Measurements from ENCODE around the gene FBXO10.
"Not testable (repeated sequence)": the region's sequence is repeated elsewhere in the genome, so short reads cannot be mapped to it uniquely, and the experiment has no call there.

FBXO10 gene

GRCh38 chr9:37575921-37576721 is at the start of gene FBXO10:
Gene FBXO10 (minus strand): TSS chr9:37576380. CDS start chr9:37541768, 34,612 bp downstream.
- DNase-seq (ENCODE audit: low read depth) = peak; percentile 43

- no peak for DNase-seq (ENCODE audit: low read depth)
Measured at GRCh38 chr9:37625758-37626147, 49.6 kb upstream of the FBXO10 start.

GRCh38 chr9:37625036-37625757 is 49.0 kb upstream of the FBXO10 start:
- DNase-seq (ENCODE audit: low read depth) = no peak

GRCh38 chr9:37624073-37624472 is 47.9 kb upstream of the FBXO10 start:
- DNase-seq (ENCODE audit: low read depth) = no peak

GRCh38 chr9:37623267-37623666 is 47.1 kb upstream of the FBXO10 start:
- DNase-seq (ENCODE audit: low read depth) = no peak

- DNase-seq (ENCODE audit: low read depth) = no peak
Measured at GRCh38 chr9:37622462-37622861, 46.3 kb upstream of the FBXO10 start.

GRCh38 chr9:37621273-37622121 is 45.3 kb upstream of the FBXO10 start:
- no peak for DNase-seq (ENCODE audit: low read depth)

- no peak for DNase-seq (ENCODE audit: low read depth)
Measured at GRCh38 chr9:37620396-37620795, 44.2 kb upstream of the FBXO10 start.

GRCh38 chr9:37619806-37620205 is 43.6 kb upstream of the FBXO10 start:
- no peak for DNase-seq (ENCODE audit: low read depth)

- no peak for DNase-seq (ENCODE audit: low read depth)
Measured at GRCh38 chr9:37618817-37619216, 42.6 kb upstream of the FBXO10 start.

GRCh38 chr9:37617832-37618231 is 41.7 kb upstream of the FBXO10 start:
- no peak for DNase-seq (ENCODE audit: low read depth)

GRCh38 chr9:37617161-37617560 is 41.0 kb upstream of the FBXO10 start:
- no peak for DNase-seq (ENCODE audit: low read depth)

- no peak for DNase-seq (ENCODE audit: low read depth)
Measured at GRCh38 chr9:37611961-37612360, 35.8 kb upstream of the FBXO10 start.

GRCh38 chr9:37611014-37611413 is 34.8 kb upstream of the FBXO10 start:
- DNase-seq (ENCODE audit: low read depth) = no peak

- no peak for DNase-seq (ENCODE audit: low read depth)
Measured at GRCh38 chr9:37609735-37610397, 33.7 kb upstream of the FBXO10 start.

GRCh38 chr9:37608250-37608649 is 32.1 kb upstream of the FBXO10 start:
- no peak for DNase-seq (ENCODE audit: low read depth)

GRCh38 chr9:37604296-37604695 is 28.1 kb upstream of the FBXO10 start:
- no peak for DNase-seq (ENCODE audit: low read depth)

- no peak for DNase-seq (ENCODE audit: low read depth)
Measured at GRCh38 chr9:37602817-37603216, 26.6 kb upstream of the FBXO10 start.

- DNase-seq (ENCODE audit: low read depth) = not testable (repeated sequence)
Measured at GRCh38 chr9:37602061-37602460, 25.9 kb upstream of the FBXO10 start.

GRCh38 chr9:37596504-37596903 is 20.3 kb upstream of the FBXO10 start:
- DNase-seq (ENCODE audit: low read depth) = no peak

- DNase-seq (ENCODE audit: low read depth) = no peak
Measured at GRCh38 chr9:37593883-37594448, 17.8 kb upstream of the FBXO10 start.

Measured in activated T-cell treated with anti-CD3 and anti-CD28 coated beads for 48 hours (primary cell).